H9 (cell line): Measurements from ENCODE around the gene SYDE1. TPM values are rescaled to one million over a fixed set of nuclear protein-coding genes. Genes with fewer than 3 reads are reported as not detected.

Source experiments
- DNase-seq: peaks from one replicate; pipeline ENCODE4 v3.0.0-alpha.2; 2017
- H2AFZ ChIP-seq: one replicate; pipeline ENCODE4 v1.6.1; 2013; ENCODE audit warnings: mild to moderate bottlenecking, low read length, control low read depth, moderate library complexity
- H2AK5ac ChIP-seq: 2 replicates; pipeline ENCODE4 v1.6.1; 2013; ENCODE audit warnings: low read length, control low read depth, mixed read lengths; ENCODE audit not compliant: insufficient read length
- H2BK120ac ChIP-seq: one replicate; pipeline ENCODE4 v1.6.1; 2013; ENCODE audit warnings: low read depth, mild to moderate bottlenecking, low read length, control low read depth, inconsistent platforms; ENCODE audit not compliant: poor library complexity, severe bottlenecking
- H2BK12ac ChIP-seq: 2 replicates; pipeline ENCODE4 v1.6.1; 2013; ENCODE audit warnings: low read length, control low read depth, mixed read lengths, low read depth; ENCODE audit not compliant: insufficient read length
- H2BK15ac ChIP-seq: 2 replicates; pipeline ENCODE4 v1.6.1; 2013; ENCODE audit warnings: low read depth, low read length, control low read depth
- H2BK20ac ChIP-seq: one replicate; pipeline ENCODE4 v1.6.1; 2013; ENCODE audit warnings: low read depth, mild to moderate bottlenecking, low read length, control low read depth, inconsistent platforms; ENCODE audit not compliant: poor library complexity, severe bottlenecking
- H2BK5ac ChIP-seq: 2 replicates; pipeline ENCODE4 v1.6.1; 2013; ENCODE audit warnings: low read length, control low read depth, mixed read lengths; ENCODE audit not compliant: insufficient read length
- H3K14ac ChIP-seq: 2 replicates; pipeline ENCODE4 v1.6.1; 2013; ENCODE audit warnings: low read length, control low read depth; ENCODE audit not compliant: insufficient read depth
- H3K18ac ChIP-seq: 2 replicates; pipeline ENCODE4 v1.6.1; 2013; ENCODE audit warnings: low read depth, mild to moderate bottlenecking, mixed read lengths, low read length, control low read depth; ENCODE audit not compliant: insufficient read length
- H3K23ac ChIP-seq: 2 replicates; pipeline ENCODE4 v1.6.1; 2013; ENCODE audit warnings: low read length, control low read depth, mixed read lengths, low read depth; ENCODE audit not compliant: insufficient read length
- H3K23me2 ChIP-seq: 2 replicates; pipeline ENCODE4 v1.6.1; 2013; ENCODE audit warnings: low read depth, mild to moderate bottlenecking, mixed read lengths, low read length, control low read depth; ENCODE audit not compliant: insufficient read length, poor library complexity, severe bottlenecking
- H3K27ac ChIP-seq: 2 replicates; pipeline ENCODE4 v1.5.1; 2013; ENCODE audit warnings: low read length, control low read depth, mixed read lengths, low read depth; ENCODE audit not compliant: insufficient read length
- H3K27me3 ChIP-seq: 2 replicates; pipeline ENCODE4 v1.6.1; 2013; ENCODE audit warnings: low read length, control low read depth, inconsistent platforms; ENCODE audit not compliant: insufficient read depth
- H3K4ac ChIP-seq: 2 replicates; pipeline ENCODE4 v1.6.1; 2013; ENCODE audit warnings: low read depth, mild to moderate bottlenecking, control low read depth, inconsistent platforms, low read length, moderate library complexity
- H3K4me1 ChIP-seq: 2 replicates; pipeline ENCODE4 v1.6.1; 2013; ENCODE audit warnings: low read length, control low read depth, inconsistent platforms; ENCODE audit not compliant: insufficient read depth
- H3K4me2 ChIP-seq: 2 replicates; pipeline ENCODE4 v1.6.1; 2013; ENCODE audit warnings: low read length, control low read depth, mixed read lengths; ENCODE audit not compliant: insufficient read length, insufficient read depth
- H3K56ac ChIP-seq: 2 replicates; pipeline ENCODE4 v1.6.1; 2013; ENCODE audit warnings: low read depth, mild to moderate bottlenecking, mixed read lengths, low read length, control low read depth; ENCODE audit not compliant: insufficient read length
- H3K79me1 ChIP-seq: 2 replicates; pipeline ENCODE4 v1.6.1; 2013; ENCODE audit warnings: low read depth, mild to moderate bottlenecking, moderate library complexity, low read length, control low read depth, inconsistent platforms; ENCODE audit not compliant: insufficient read depth, poor library complexity, severe bottlenecking
- H3K79me2 ChIP-seq: 2 replicates; pipeline ENCODE4 v1.6.1; 2013; ENCODE audit warnings: low read length, control low read depth, inconsistent platforms; ENCODE audit not compliant: insufficient read depth
- H3K9ac ChIP-seq: 2 replicates; pipeline ENCODE4 v1.6.1; 2013; ENCODE audit warnings: low read length, control low read depth, mixed read lengths; ENCODE audit not compliant: insufficient read length; ENCODE audit errors: extremely low read depth
- H3K9me3 ChIP-seq: one replicate; pipeline ENCODE4 v1.6.1; 2013; ENCODE audit warnings: low read depth, low read length, inconsistent platforms; ENCODE audit not compliant: control insufficient read depth
- H3T11ph ChIP-seq: one replicate; pipeline ENCODE4 v1.6.1; 2013; ENCODE audit warnings: mild to moderate bottlenecking, low read length, control low read depth, inconsistent platforms
- H4K20me1 ChIP-seq: one replicate; pipeline ENCODE4 v1.6.1; 2013; ENCODE audit not compliant: control insufficient read depth, insufficient read length, insufficient read depth
- H4K5ac ChIP-seq: 2 replicates; pipeline ENCODE4 v1.6.1; 2013; ENCODE audit warnings: low read depth, mild to moderate bottlenecking, mixed read lengths, low read length, control low read depth; ENCODE audit not compliant: insufficient read length
- H4K8ac ChIP-seq: replicated peaks from 2 replicates; pipeline ENCODE4 v1.6.1; 2013; ENCODE audit warnings: low read length, control low read depth, mixed read lengths, low read depth; ENCODE audit not compliant: insufficient read length
- H4K91ac ChIP-seq: 2 replicates; pipeline ENCODE4 v1.6.1; 2013; ENCODE audit warnings: low read depth, mild to moderate bottlenecking, moderate library complexity, mixed read lengths, low read length, control low read depth; ENCODE audit not compliant: insufficient read length
- H3K27ac Mint-ChIP-seq, 3 experiments: 2 replicates in 2 of 3; 3 replicates in 1 of 3; pipeline ENCODE4 v1.8.0; 2020 to 2021; ENCODE audit warnings: mixed read lengths in 3 of 3, mild to moderate bottlenecking in 1 of 3, moderate library complexity in 1 of 3
- H3K27me3 Mint-ChIP-seq: 2 replicates; pipeline ENCODE4 v1.8.0; 2021; ENCODE audit warnings: low read depth, mild to moderate bottlenecking, moderate library complexity, mixed read lengths
- H3K36me3 Mint-ChIP-seq, 3 experiments: 2 replicates in 2 of 3; 3 replicates in 1 of 3; pipeline ENCODE4 v1.8.0; 2020 to 2021; ENCODE audit warnings: low read depth in 3 of 3, mixed read lengths in 3 of 3; ENCODE audit not compliant: insufficient read depth in 1 of 3
- H3K4me1 Mint-ChIP-seq, 2 experiments: 2 replicates each; pipeline ENCODE4 v1.8.0; 2020; ENCODE audit warnings: mixed read lengths in 2 of 2
- H3K4me3 Mint-ChIP-seq, 2 experiments: 2 replicates in 1 of 2; 3 replicates in 1 of 2; pipeline ENCODE4 v1.8.0; 2020 to 2021; ENCODE audit warnings: mild to moderate bottlenecking in 2 of 2, mixed read lengths in 2 of 2, moderate library complexity in 1 of 2
- H3K9me3 Mint-ChIP-seq, 2 experiments: 2 replicates in 1 of 2; 3 replicates in 1 of 2; pipeline ENCODE4 v1.8.0; 2020; ENCODE audit warnings: mild to moderate bottlenecking in 2 of 2, mixed read lengths in 2 of 2, moderate library complexity in 1 of 2
- CTCF ChIP-seq: fragments of 200-600 bp; sonication (generic); conservative IDR thresholded peaks from 3 replicates; pipeline ENCODE4 v1.8.0; 2021; ENCODE audit warnings: antibody characterized with exemption, mild to moderate bottlenecking
- WGBS: extraction: QIAGEN DNeasy Blood & Tissue Kit; methylation state at CpG from one replicate; pipeline ENCODE4 v1.1.7; 2013; ENCODE audit warnings: missing lambda C conversion rate, low lambda C conversion rate, mixed read lengths; ENCODE audit not compliant: insufficient read length; ENCODE audit errors: extremely low coverage; 5-methylcytosine and 5-hydroxymethylcytosine counted together
- total RNA-seq: library from RNA; stranded (reverse); gene quantifications from 2 replicates; pipeline ENCODE4 v1.2.1, GENCODE V29; 2021

SYDE1 gene
- total RNA-seq, 1 experiment from 2014 or later = 21.4 TPM

- no peak overlapping the region for H2AFZ ChIP-seq
- no peaks in the 10 kb centered on the region for H3K23me2 ChIP-seq
- H3K14ac ChIP-seq = no peak overlapping the region
- no peak overlapping the region for H3K4ac ChIP-seq
- no peak overlapping the region for H3K4me3 Mint-ChIP-seq
- no peak overlapping the region for H3K23ac ChIP-seq
- H2BK12ac ChIP-seq = no peak overlapping the region
- no peak overlapping the region for H2BK20ac ChIP-seq
- H3K27ac ChIP-seq = no peak overlapping the region
- H3K79me2 ChIP-seq = no peaks in the 10 kb centered on the region
- no peak overlapping the region for H3K4me2 ChIP-seq
- H4K5ac ChIP-seq = no peak overlapping the region
- no peak overlapping the region for H2BK5ac ChIP-seq
- H2AK5ac ChIP-seq = no peak overlapping the region
- no peak for DNase-seq
- no peaks in the 10 kb centered on the region for H4K20me1 ChIP-seq
- no peaks in the 10 kb centered on the region for H3K27me3 ChIP-seq
- no peak overlapping the region for H3K56ac ChIP-seq
- H3K27ac Mint-ChIP-seq = no peak overlapping the region
- H3T11ph ChIP-seq = no peak overlapping the region
- no peak overlapping the region for H2BK120ac ChIP-seq
- peaks cover 18% of the 10 kb centered on the region in 2 experiments for H3K9me3 Mint-ChIP-seq
- H3K9me3 ChIP-seq = no peaks in the 10 kb centered on the region
- no peak overlapping the region for H4K91ac ChIP-seq
- no CpG with 5 or more reads among the region's 3 CpGs for WGBS
- H3K4me1 ChIP-seq = no peaks in the 10 kb centered on the region
- H3K9ac ChIP-seq = no peak overlapping the region
- H3K36me3 Mint-ChIP-seq = peaks cover 0 to 7% (median 5%) of the 10 kb centered on the region in 3 experiments; a peak in 2 of 7 replicates
- no peak overlapping the region for H3K18ac ChIP-seq
- TF ChIP-seq CTCF = no peak
- H3K27me3 Mint-ChIP-seq = peaks cover 2% of the 10 kb centered on the region; the same call in 1 of the 2 replicates
- H2BK15ac ChIP-seq = no peak overlapping the region
- no peak overlapping the region for H4K8ac ChIP-seq
- no peaks in the 10 kb centered on the region for H3K79me1 ChIP-seq
- no peaks in the 10 kb centered on the region for H3K4me1 Mint-ChIP-seq
These were observed 8.1 kb upstream of the SYDE1 start for GRCh38 chr19:15099017-15099582.
